HUES48 (cell line): Measurements from ENCODE around the gene MTHFD2L.

Source experiments
- H3K27ac ChIP-seq: one replicate; pipeline ENCODE4 v1.7.0; 2013; ENCODE audit warnings: low read depth, low read length, inconsistent platforms
- H3K27me3 ChIP-seq: 2 replicates; pipeline ENCODE4 v1.6.1; 2013; ENCODE audit warnings: mild to moderate bottlenecking, low read length; ENCODE audit not compliant: control insufficient read depth, insufficient read depth
- H3K36me3 ChIP-seq: 2 replicates; pipeline ENCODE4 v1.6.1; 2013; ENCODE audit warnings: low read length; ENCODE audit not compliant: control insufficient read depth, insufficient read depth
- H3K4me1 ChIP-seq: 2 replicates; pipeline ENCODE4 v1.6.1; 2013; ENCODE audit warnings: mild to moderate bottlenecking, low read length; ENCODE audit not compliant: control insufficient read depth, insufficient read depth
- H3K4me3 ChIP-seq: 2 replicates; pipeline ENCODE4 v1.5.1; 2013; ENCODE audit warnings: mild to moderate bottlenecking, low read depth, low read length
- H3K9ac ChIP-seq: 2 replicates; pipeline ENCODE4 v1.6.1; 2013; ENCODE audit warnings: mild to moderate bottlenecking, low read depth, low read length, moderate library complexity
- H3K9me3 ChIP-seq: 2 replicates; pipeline ENCODE4 v1.6.1; 2013; ENCODE audit warnings: low read length; ENCODE audit not compliant: control insufficient read depth, insufficient read depth

Gene MTHFD2L

GRCh38 chr4:74252933-74253332 is 95.0 kb downstream of the MTHFD2L start:
- no peaks in the 10 kb centered on the region for H3K4me1 ChIP-seq
- H3K9ac ChIP-seq = no peak overlapping the region
- H3K27ac ChIP-seq = no peak overlapping the region
- no peaks in the 10 kb centered on the region for H3K27me3 ChIP-seq
- no peak overlapping the region for H3K4me3 ChIP-seq
- H3K9me3 ChIP-seq = peaks cover 11% of the 10 kb centered on the region
- H3K36me3 ChIP-seq = no peaks in the 10 kb centered on the region

GRCh38 chr4:74254386-74254785 is 96.5 kb downstream of the MTHFD2L start:
- Histone ChIP-seq H3K9ac (no peak overlapping the region), H3K36me3 (no peaks in the 10 kb centered on the region), H3K27ac (no peak overlapping the region), H3K4me3 (no peak overlapping the region), H3K9me3 (peaks cover 11% of the 10 kb centered on the region), H3K4me1 (no peaks in the 10 kb centered on the region), H3K27me3 (no peaks in the 10 kb centered on the region)

- no peaks in the 10 kb centered on the region for H3K27me3 ChIP-seq
- H3K27ac ChIP-seq = no peak overlapping the region
- H3K9me3 ChIP-seq = peaks cover 11% of the 10 kb centered on the region
- H3K9ac ChIP-seq = no peak overlapping the region
- H3K4me3 ChIP-seq = no peak overlapping the region
- no peaks in the 10 kb centered on the region for H3K4me1 ChIP-seq
- H3K36me3 ChIP-seq = no peaks in the 10 kb centered on the region
These were observed 97.2 kb downstream of the MTHFD2L start for GRCh38 chr4:74255096-74255495.

DNA sequence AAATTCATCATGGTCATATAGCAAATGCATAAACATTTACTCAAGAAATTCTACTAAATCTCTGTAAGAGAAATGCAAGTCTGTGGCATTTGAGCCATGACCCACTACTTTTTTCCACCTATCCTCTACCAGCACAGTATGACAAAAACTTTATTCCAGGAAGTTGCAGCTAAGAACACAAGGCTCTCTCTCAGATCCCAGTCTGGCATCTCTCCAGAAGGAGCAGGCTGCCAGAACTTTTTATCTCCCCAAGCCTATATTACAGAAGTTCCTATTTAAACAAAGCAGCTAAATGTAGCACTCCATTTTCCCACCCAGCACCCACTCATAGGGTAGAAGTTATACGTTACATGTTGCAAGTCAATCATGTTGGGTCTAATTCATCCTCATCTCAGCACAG is 101.0 kb downstream of the MTHFD2L start:
- no peak overlapping the region for H3K27ac ChIP-seq
- H3K36me3 ChIP-seq = no peaks in the 10 kb centered on the region
- H3K4me3 ChIP-seq = no peak overlapping the region
- H3K9ac ChIP-seq = no peak overlapping the region
- no peaks in the 10 kb centered on the region for H3K27me3 ChIP-seq
- no peaks in the 10 kb centered on the region for H3K4me1 ChIP-seq
- no peaks in the 10 kb centered on the region for H3K9me3 ChIP-seq

- Histone ChIP-seq H3K4me1 (no peaks in the 10 kb centered on the region), H3K4me3 (no peak overlapping the region), H3K9ac (no peak overlapping the region), H3K27ac (no peak overlapping the region), H3K36me3 (no peaks in the 10 kb centered on the region), H3K27me3 (no peaks in the 10 kb centered on the region), H3K9me3 (no peaks in the 10 kb centered on the region)
These were observed 102.1 kb downstream of the MTHFD2L start for GRCh38 chr4:74260036-74260435.

DNA sequence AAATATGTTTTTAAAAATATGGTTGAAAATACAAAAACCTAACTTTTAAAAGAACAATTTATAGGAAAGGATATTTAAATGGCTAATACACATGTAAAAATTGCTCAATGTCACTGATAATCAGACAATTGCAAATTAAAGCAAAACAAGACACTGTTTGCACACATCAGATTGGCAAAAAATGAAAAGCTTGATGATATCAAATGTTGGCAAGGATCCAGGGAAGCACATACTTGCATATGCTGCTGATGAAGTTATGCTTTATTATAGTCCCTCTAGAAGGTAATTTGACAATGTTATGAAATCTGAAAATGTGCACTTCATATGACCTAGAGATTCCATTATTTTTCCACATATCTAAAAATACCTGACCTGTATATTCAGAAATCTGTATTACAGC is 104.6 kb downstream of the MTHFD2L start:
- Histone ChIP-seq H3K4me3 (no peak overlapping the region), H3K27me3 (no peaks in the 10 kb centered on the region), H3K4me1 (no peaks in the 10 kb centered on the region), H3K36me3 (no peaks in the 10 kb centered on the region), H3K27ac (no peak overlapping the region), H3K9ac (no peak overlapping the region), H3K9me3 (no peaks in the 10 kb centered on the region)

GRCh38 chr4:74263551-74263950 is 105.6 kb downstream of the MTHFD2L start:
- H3K9me3 ChIP-seq = no peaks in the 10 kb centered on the region
- no peaks in the 10 kb centered on the region for H3K27me3 ChIP-seq
- H3K36me3 ChIP-seq = no peaks in the 10 kb centered on the region
- H3K9ac ChIP-seq = no peak overlapping the region
- H3K4me3 ChIP-seq = no peak overlapping the region
- no peaks in the 10 kb centered on the region for H3K4me1 ChIP-seq
- no peak overlapping the region for H3K27ac ChIP-seq

- Histone ChIP-seq H3K27me3 (no peaks in the 10 kb centered on the region), H3K9ac (no peak overlapping the region), H3K4me1 (no peaks in the 10 kb centered on the region), H3K9me3 (no peaks in the 10 kb centered on the region), H3K36me3 (no peaks in the 10 kb centered on the region), H3K27ac (no peak overlapping the region), H3K4me3 (no peak overlapping the region)
These were observed 108.2 kb downstream of the MTHFD2L start for GRCh38 chr4:74266081-74266480.

DNA sequence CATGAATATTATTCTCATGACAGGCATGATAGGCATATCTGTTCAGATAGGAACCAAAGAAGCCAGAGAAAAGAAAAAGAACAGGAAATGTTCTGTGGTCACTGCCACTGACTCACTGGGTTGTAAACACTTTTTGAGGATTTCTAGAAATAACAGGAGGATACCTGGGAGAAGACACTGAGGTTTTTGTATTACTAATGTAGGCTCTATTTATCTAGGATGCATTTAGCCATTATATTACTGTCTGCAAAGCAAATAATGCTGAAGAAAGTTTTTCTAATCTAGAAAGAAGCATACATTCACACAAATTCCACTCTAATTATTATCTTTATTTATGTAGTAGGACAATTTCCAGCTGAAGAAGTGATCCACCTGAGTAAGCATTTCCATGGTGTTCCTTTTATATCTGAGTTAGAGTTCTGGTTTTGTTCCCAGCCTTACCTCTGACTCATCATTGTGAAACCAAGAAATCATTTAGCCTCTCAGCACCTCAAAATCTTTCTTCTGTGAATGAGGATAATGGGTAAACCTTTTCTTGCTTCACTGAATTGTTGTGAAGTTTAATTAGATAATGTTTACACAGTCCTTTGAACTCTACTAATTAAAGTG is 110.2 kb downstream of the MTHFD2L start:
- Histone ChIP-seq H3K4me3 (no peak overlapping the region), H3K27me3 (no peaks in the 10 kb centered on the region), H3K9ac (no peak overlapping the region), H3K4me1 (no peaks in the 10 kb centered on the region), H3K9me3 (no peaks in the 10 kb centered on the region), H3K36me3 (no peaks in the 10 kb centered on the region), H3K27ac (no peak overlapping the region)

DNA sequence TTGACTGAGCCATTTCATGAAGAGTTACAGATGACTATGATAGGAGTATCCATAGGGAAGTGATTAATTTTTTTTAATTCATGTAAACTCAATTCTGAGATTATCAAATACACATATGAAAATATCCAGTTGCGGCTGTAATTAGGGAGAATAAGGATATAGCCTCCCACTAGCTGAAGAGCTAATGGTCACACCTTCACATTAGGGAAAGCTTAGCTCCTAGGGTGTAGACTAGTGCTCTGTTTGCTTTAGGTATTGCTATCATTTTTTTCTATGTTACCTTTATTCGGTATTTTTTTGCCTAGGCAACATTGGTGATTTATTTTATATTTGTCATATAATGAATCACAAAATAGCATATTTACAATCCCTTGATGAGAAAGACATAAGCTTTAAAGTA is 110.7 kb downstream of the MTHFD2L start:
- Histone ChIP-seq H3K4me3 (no peak overlapping the region), H3K9me3 (no peaks in the 10 kb centered on the region), H3K27ac (no peak overlapping the region), H3K27me3 (no peaks in the 10 kb centered on the region), H3K9ac (no peak overlapping the region), H3K4me1 (no peaks in the 10 kb centered on the region), H3K36me3 (no peaks in the 10 kb centered on the region)

DNA sequence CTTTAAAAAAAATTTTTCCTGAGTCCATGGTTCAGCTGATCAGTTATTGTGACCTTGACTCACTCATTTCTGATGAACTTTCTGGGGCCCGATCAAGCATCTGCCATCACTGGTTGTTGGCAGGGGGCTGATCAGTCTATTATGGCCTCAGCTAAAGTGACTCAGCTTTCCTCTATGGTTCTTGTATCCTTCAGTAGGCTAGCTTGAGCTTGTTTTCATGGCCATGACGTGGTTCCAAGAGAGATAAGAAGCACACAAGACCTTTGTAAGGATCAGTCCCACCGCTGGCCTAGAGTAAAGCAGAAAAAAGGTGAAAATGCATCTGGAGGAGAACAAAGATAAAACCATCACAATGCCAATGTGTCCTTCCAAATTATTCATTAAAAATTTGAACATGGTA is 120.6 kb downstream of the MTHFD2L start:
- Histone ChIP-seq H3K9me3 (no peaks in the 10 kb centered on the region), H3K27ac (no peak overlapping the region), H3K4me3 (no peak overlapping the region), H3K4me1 (no peaks in the 10 kb centered on the region), H3K36me3 (no peaks in the 10 kb centered on the region), H3K27me3 (no peaks in the 10 kb centered on the region), H3K9ac (no peak overlapping the region)

GRCh38 chr4:74279716-74280115 is 121.8 kb downstream of the MTHFD2L start:
- Histone ChIP-seq H3K4me3 (no peak overlapping the region), H3K36me3 (no peaks in the 10 kb centered on the region), H3K9me3 (no peaks in the 10 kb centered on the region), H3K27me3 (no peaks in the 10 kb centered on the region), H3K4me1 (no peaks in the 10 kb centered on the region), H3K27ac (no peak overlapping the region), H3K9ac (no peak overlapping the region)
